Measurements from ENCODE around the gene LEMD2.
"Not testable (repeated sequence)": the region's sequence is repeated elsewhere in the genome, so short reads cannot be mapped to it uniquely, and the experiment has no call there.

The LEMD2 gene

DNA sequence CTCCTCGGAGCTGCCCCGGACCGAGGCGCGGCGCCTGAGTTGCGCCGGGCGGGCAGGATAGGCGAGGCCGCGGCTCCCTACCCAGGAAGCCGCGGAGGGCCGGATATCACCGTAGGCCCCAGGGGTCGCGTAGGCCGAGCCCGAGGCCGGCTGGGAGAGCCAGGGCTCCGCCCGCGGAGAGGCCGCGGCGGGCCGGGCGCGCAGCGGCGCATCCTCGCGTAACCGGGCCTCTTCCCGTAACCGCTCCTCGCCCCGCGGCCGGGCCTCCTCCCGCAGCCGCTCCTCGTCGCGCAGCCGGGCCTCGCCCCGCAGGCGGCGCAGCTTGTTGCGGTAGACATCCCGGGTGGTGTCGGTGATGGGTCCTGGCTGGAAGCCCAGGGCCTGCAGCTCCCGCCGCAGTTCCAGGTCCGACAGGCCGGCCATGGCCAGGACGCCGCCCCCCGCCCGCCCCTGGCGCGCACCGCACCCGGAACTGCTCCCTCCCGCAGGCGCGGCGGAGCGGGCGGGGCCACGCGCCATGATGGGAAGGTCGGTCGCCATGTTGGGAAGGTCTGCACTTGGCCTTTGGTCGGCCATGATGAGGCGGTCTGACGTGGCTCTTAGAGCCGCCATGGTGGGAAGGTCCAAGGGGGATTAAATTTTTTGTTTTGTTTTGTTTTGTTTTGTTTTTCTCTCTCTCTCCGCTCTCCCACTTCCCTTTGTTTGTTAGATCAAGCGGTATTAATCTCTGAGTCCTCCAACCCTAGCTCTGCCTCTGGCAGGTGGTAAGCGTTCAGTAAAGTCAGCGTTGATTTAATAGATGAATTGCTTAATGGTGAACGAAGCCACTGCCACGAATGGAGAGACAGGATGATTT, at the start of gene LEMD2:
Gene LEMD2 (minus strand): TSS at position 437 of the 856 bp plus-strand sequence. CDS start 14 bp downstream, at position 423.
- ATAC-seq = peak; percentile 85 to 89

GRCh38 chr6:33837971-33838665, 49.2 kb upstream of the LEMD2 start:
- ATAC-seq = no peak

DNA sequence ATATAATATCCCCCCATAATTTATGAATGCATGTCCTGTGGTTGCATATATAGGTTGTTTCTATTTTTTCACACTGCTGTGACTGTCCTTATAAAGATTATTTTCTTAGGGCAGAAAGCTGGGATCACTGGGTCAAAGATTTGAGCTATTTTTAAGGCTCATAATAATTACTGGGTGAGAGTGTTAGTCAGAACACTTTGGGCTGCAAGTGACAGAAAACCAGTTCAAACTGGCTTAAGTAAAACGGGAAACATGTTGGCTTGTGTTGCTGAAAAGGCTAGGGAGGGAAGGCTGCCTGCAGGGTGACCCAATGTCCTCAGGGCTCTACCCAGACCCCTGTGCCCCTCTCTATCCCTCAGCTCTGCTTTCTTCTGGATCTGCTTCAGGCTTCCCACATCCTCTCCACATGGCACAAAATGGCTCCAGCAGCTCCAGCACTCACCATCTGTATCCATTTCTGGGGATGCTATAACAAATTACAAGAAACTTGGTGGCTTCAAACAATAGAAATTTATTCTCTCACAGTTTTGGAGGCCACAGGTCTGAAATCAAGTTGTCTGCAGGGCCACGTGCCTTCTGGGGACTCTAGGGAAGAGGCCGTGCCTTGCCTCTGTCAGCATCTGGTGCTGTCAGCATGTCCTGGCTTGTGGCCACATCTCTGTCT, 48.0 kb upstream of the LEMD2 start:
- no peak for ATAC-seq

- no peak for ATAC-seq
These were observed 45.8 kb upstream of the LEMD2 start for GRCh38 chr6:33834401-33835392.

- ATAC-seq = no peak
These were observed 44.7 kb upstream of the LEMD2 start for GRCh38 chr6:33833599-33833998.

DNA sequence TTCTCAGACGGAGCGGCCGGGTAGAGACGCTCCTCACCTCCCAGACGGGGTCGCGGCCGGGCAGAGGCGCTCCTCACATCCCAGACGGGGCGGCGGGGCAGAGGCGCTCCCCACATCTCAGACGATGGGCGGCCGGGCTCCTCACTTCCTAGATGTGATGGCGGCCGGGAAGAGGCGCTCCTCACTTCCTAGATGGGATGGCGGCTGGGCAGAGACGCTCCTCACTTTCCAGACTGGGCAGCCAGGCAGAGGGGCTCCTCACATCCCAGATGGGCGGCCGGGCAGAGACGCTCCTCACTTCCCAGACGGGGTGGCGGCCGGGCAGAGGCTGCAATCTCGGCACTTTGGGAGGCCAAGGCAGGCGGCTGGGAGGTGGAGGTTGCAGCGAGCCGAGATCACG, 43.9 kb upstream of the LEMD2 start:
- ATAC-seq = not testable (repeated sequence)

GRCh38 chr6:33831725-33832124, 42.8 kb upstream of the LEMD2 start:
- not testable (repeated sequence) for ATAC-seq

DNA sequence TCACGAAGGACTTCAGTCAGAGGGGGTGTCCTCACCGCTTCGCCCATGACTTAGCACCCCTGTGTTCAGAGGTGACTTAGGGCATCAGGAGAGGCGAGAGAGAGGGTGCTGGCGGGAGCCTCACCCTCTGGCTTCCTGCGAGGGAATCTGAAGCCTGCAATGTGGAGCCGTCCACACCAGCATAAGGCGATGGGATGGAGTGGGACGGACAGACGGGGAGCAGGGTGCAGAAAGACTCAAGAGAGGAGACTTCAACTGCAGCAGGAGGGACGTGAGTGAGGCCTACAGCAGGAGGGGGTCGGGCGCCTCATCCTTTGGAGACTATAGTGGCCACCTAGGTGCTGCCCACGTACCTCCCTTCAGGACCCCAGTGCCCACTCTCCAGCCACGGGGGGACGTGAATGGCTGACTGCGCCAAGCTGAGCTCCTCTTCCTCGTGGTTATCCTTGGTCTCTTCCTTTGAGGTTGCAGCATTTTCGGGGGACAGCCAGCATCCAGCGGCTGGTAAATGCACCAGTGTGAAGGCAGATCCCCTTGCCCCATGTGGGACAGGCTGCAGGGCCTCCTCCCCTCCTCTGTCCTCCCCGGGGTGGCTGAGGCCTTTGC, 41.8 kb upstream of the LEMD2 start:
- ATAC-seq = no peak

- ATAC-seq = no peak
These were observed 40.1 kb upstream of the LEMD2 start for GRCh38 chr6:33828764-33829731.

DNA sequence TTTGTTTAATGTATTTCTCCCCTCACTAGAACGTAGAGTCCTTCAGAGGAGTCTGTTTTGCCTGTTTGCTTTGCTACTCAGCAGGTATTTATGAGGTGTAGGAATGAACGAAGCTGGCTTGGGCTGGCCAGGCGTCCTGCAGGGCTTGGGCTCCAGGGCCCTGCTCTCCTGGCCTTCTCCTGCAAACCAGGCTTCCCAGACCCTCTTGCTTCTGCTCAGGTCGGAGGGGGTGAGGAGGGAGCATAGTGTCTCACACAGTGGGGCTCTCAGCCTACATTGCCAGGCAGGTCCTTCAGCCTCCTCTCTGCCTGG, 39.5 kb upstream of the LEMD2 start:
- no peak for ATAC-seq

DNA sequence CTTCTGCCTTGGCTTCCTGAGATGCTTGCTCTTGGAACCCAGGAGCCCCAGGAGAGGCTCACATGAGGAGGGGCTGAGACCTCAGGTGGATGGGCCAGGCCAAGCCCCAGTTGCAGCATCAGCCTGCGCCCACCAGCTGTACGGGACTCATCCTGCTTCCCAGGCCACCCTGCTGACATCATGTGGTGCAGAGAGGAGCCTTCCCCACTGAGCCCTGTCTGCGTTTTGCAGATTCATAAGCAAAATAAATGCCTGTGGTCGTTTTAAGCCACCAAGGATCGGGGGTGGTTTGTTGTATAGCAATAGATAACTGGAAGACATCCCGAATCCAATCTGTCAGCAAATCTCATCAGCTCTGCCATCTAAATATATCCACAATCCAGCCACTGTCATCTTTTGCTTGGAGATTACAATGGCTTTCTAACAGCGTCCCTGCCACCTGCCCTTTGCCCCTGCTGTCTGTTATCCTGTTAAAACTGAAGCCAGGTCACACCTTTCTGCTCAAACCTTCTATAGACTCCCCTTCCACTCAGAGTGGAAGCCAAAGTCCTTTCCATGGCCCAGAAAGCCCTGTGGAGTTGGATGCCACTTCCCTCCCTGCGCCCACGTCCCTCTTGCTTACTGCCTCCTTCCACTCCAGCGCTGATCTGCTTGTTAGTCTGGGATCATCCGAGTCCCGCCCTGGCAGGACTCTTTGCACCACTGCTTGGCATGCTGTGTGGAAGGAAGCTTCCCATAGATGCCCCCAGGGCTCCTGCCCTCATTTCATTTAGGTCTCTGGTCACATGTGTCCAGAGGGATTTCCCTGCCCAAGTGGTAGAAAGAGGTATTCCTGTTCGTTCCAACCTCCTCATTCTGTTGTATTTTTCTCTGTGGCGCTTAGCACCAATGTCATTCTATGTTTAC, 38.9 kb upstream of the LEMD2 start:
- no peak for ATAC-seq

- ATAC-seq = no peak
These were observed 37.6 kb upstream of the LEMD2 start for GRCh38 chr6:33826537-33826936.

DNA sequence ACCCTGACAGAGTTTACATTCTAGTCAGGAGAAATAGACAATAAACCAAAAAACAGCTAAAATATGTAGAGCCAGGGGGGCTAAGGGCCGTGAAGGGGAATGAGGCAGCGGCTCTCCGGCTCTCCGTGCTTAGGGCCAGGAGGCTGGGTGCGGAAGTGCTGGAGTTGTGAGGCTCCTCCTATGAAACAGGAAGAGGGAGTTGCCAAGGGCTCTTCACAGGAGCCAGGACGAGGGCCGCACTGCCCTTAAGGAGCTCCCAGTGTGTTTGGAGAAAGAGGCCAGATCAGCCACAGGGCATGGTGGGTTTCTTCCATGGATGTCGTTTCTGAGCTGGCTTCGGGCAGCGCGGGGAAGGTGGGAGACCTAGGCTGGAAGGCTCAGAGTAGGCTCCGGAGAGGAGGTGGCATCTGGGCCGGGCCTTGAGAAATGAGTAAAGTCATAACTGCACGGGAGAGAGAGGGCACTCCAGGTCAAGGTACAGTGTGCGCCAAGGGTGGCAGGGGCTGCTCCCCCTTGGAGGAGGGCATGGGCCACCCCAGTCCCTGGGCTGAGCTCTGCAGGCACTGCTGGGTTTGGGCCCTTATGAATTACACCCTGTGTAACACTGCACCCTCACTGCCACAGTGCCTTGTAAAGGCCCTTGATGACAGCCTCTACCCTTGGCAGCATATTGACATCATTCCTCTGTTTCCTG, 35.7 kb upstream of the LEMD2 start:
- no peak for ATAC-seq

DNA sequence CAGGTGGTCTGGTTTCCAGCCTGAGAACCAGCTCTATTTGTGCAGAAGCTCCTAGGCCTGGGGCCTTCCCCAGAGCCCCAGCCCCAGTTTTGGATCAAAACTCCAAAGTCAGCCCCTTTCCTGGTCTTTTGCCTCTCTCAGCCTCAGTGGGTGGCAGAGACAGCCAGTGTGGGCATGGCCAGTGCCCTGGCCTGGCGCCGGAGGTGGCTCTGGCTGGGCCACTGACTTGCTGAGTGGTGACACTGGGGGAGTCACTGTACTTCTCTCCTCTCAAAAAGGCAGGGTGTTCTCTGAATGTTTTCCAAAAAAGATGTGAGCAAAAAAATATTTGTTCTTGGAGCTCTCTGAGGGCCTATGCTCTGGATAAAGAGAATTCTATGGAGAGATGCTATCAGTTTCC, 34.9 kb upstream of the LEMD2 start:
- no peak for ATAC-seq

DNA sequence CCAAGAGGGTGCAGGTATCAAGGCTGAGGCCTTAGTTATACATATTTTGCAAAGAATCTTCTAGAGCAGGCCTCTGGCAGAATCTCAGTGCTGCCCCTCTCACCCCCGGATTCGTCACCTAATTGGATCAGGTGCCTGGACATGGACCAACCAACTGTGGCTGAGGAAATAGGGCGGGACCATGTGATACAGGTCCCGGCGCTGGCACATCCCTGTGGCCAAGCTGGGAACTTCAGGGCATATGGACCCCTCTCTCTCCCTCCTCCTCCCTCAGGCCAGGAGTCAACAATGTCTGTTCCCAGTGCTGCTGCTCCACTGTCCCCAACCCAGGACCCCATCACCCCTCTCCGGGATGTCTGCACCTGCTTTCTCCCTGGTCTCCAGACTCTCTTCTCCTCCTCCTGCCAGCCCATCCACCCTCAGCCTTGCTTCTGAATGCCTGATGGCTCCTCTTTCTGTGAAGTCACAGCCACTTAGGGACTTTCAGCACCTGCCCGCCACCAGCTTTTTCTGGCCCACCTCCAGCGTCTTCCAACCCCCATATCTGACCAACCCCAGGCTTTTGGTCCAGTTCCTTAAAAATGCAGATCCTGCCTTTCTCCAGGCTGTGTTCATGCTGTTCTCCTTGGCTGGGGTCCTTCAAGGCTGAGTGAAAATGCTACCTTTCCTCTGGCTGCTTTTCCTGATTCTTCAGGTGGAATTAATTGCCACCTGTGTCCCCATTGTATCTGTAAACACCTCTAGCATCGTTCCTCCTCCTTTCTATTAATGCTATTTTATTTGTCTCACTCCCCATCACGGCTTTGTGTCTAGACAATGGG, 33.9 kb upstream of the LEMD2 start:
- ATAC-seq = peak in 1 of 2 donors; percentile 14

DNA sequence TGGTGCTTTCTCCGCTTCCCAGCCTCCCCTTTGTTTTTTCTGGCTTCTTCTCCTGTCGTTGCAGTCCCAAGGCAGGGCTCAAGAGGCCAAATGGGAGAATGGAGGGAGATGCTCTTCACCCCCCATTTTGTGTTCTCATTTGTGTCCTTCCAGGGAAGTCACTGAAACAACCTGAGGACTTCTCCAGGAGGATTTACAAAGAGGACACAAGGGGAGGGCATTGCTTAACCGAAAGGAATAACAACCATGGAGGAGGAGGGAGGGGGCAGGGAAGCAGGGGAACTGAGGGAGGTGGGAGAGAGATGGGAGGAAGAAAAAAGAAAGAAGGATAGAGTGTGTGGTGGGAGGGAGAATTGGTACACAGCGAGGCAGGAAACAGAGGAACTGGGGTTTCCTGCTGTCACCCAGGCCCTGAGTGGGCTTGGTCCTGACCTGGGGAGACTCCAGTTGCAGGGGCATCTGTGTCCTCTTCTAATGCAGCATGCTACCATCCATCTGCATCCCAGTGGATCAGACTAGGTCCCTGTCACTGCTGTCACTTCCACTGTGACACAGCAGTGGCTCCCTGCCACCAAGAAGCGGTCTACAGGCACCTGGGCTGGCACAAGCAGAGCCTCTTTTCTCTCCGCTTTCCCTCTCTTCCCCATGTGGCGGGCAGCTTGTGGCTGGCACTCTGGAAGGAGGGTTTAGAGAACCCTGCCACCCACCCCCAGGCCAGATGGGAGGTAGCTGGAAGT, 32.0 kb upstream of the LEMD2 start:
- no peak for ATAC-seq

- no peak for ATAC-seq
These were observed 31.3 kb upstream of the LEMD2 start for GRCh38 chr6:33820243-33820642.

Data from activated CD4-positive, CD25-positive, alpha-beta regulatory T cell treated with anti-CD3 and anti-CD28 coated beads, Interleukin-2, amount 50 U/mL, for 24 hours (primary cell).